Stimulated activated CD8-positive, alpha-beta memory T cell treated with anti-CD3 and anti-CD28 coated beads, Interleukin-12 subunit alpha, Interleukin-12 subunit beta, amount 100 ng/mL, for 4 hours (primary cell): ENCODE measurements around the gene TOMM7.
"Not testable (repeated sequence)": the region's sequence is repeated elsewhere in the genome, so short reads cannot be mapped to it uniquely, and the experiment has no call there.

ENCODE experiments used
- DNase-seq: peaks from one replicate; pipeline ENCODE4 v3.0.0-alpha.2; 2020; ENCODE audit warnings: low read depth

Gene TOMM7

GRCh38 chr7:22821702-22822485 is 755 bp downstream of the TOMM7 start:
- no peak for DNase-seq

GRCh38 chr7:22819476-22819875 is 3.2 kb downstream of the TOMM7 start:
- DNase-seq: no peak

DNA sequence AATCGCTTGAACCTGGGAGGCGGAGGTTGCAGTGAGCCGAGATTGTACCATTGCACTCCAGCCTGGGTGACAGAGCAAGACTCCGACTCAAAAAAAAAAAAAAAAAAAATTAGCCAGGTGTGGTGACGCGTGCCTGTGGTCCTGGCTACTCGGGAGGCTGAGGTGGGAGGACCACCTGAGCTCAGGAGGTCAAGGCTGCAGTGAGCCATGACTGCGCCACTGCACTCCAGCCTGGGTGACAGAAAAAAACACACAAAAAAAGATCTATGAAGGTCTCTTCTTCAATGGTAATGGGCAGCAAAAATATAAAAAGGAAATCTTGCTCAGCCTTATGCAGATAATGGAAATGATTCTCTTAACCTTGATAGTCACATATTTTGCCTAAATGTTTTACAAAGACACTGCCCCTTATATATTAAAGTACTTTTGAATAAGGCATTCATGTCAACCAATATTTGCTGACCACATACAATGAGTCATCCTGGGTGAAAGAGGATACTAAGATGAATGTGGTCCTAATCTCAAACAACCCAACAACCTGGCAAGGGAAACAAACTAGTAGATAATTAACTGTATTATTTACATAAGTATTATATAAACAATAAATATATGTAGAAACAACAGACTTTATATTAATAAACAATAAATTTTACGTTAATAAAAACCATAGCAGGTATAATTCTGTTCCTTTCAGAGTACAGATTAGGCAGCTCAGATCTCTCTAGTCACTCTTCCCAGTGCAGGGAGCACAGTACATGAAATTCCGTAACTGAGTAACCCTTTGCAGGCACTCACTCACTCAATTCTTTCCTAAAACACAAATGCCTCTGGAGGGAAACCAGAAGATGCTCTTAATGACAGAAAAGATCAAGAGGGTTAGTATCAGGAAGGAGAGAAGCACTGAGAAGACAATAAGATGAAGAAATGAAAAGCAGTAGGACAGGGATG is 8.1 kb downstream of the TOMM7 start:
- no peak for DNase-seq

- DNase-seq: no peak
Measured at GRCh38 chr7:22812353-22812752, 10.3 kb downstream of the TOMM7 start.

GRCh38 chr7:22811746-22812280 is 10.8 kb downstream of the TOMM7 start:
- no peak for DNase-seq

GRCh38 chr7:22810843-22811242 is 11.8 kb downstream of the TOMM7 start:
- DNase-seq: no peak

DNA sequence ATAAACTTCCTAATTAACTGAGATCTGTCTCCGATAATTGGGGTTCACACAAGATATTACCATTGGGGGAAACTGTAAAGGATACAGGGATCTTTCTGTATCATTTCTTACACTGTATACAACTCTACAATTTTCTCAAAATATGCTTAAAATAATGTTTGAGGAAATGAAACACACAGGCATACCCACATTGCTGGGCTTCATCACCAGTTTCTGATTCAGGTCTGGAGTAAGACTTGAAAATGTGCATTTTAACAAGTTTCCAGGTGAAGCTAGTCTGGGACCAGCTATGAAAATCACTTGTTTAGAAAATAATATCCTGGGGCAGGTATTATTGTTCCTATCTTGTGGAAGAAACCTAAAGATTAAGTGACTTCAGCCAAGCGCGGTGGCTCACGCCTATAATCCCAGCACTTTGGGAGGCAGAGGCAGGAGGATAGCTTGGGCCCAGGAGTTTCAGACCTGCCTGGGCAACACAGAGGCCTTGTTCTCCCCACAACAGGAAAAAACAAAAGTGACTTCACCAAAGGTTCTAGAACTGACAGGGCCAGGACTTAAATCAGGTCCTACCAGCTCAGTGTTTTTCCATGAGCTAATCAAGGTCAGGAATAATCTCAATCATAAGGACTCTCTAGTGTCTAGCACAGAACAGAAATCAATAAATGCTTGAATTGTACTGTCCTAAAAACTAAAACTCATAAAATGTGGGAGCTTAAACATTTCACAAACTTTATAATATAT is 12.6 kb downstream of the TOMM7 start:
- no peak for DNase-seq

GRCh38 chr7:22808140-22808539 is 14.5 kb downstream of the TOMM7 start:
- no peak for DNase-seq

DNA sequence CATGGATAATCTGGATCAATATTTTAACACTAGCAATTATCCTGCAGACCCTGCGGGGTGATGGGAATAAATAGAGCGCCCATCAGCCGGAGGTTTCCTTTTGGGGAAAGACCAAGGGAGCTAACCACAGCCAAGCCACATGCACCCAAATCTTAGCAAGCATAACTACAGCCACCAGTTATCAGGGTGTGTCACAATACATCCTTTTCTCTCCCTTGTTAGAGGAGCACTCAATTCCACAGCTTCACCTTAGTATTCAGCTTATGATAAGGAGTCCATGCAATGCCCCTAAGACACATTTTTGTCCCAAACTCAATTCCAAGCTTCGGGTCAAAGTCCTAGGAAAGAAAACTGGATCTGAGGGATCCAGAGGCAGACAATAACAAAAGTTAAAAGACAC is 15.9 kb downstream of the TOMM7 start:
- no peak for DNase-seq

GRCh38 chr7:22805227-22805626 is 17.4 kb downstream of the TOMM7 start:
- no peak for DNase-seq

- not testable (repeated sequence) for DNase-seq
Measured at GRCh38 chr7:22802831-22803230, 19.8 kb downstream of the TOMM7 start.

DNA sequence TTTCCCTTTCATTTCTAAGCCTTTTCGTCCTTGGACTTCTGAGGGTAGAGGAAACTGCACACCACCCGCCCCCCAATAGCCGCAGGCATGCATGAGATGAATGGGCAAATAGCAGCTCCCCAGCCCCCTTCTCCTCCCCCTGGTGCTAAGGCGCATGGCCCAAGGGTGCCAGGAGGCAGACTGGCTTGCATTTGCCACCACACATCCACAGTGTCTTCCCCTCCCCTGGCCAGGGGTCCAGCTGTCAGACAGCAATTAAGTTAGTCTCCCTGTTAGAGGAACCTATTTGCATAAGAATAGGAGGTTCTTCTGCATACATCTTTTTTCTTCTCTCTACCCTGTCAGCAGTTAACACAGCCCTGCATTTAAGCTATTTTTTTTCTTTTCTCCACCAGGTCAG is 20.2 kb downstream of the TOMM7 start:
- no peak for DNase-seq

- DNase-seq: no peak
Measured at GRCh38 chr7:22801912-22802311, 20.7 kb downstream of the TOMM7 start.

DNA sequence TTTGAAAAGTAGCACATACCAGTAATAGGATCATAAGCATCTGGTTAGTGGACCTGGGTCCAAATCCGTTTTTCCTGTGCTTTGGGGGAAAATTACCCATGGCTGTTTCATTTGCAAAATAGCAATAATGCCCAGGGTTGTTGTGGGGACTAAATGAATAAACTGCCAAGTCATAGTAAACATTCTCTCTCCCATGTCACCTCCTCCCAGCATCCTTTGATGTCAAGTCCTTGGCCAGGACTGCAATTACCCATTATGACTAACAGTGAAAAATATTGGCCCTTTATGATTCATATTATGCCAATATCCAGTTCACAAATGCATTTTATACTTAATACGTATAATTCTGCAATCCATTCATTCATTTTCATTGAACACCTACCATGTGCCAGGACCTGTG is 23.0 kb downstream of the TOMM7 start:
- no peak for DNase-seq

DNA sequence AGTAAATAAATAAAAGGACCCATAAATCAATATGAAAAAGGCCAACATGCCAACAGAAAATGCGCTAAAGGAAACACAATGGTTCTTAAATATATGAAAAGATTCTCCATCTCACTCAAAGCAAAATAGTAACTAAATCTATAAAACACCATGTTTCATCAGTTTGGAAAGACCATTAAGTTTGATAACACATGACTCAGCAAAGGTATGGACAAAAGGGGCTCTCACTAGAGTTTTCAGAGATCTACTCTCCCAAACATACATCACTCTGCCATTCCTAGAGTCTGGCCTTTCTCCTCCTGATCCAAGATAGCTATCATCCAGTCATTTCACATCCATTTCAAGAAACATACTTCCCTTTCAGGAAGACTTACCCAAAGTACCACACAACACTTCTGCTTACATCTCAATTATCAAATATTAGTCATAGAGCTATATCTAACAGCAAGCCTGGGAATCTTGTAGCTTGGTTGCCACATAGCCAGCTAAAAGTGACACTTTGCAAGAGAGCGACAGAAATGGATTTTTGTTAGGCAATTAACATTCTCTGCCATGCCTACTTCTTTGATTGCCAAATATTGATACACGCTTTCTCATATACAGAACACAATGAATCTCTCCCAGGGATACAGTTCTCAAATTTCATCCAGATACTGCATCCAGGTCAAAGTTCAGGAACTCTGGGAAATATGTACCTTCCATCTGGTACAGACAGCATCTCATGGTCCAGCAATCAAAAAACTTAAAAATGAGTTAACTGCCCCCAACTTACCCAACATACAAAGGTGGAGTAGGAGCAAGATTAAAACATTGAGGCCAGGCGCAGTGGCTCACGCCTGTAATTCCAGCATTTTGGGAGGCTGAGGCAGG is 28.8 kb downstream of the TOMM7 start:
- no peak for DNase-seq

DNA sequence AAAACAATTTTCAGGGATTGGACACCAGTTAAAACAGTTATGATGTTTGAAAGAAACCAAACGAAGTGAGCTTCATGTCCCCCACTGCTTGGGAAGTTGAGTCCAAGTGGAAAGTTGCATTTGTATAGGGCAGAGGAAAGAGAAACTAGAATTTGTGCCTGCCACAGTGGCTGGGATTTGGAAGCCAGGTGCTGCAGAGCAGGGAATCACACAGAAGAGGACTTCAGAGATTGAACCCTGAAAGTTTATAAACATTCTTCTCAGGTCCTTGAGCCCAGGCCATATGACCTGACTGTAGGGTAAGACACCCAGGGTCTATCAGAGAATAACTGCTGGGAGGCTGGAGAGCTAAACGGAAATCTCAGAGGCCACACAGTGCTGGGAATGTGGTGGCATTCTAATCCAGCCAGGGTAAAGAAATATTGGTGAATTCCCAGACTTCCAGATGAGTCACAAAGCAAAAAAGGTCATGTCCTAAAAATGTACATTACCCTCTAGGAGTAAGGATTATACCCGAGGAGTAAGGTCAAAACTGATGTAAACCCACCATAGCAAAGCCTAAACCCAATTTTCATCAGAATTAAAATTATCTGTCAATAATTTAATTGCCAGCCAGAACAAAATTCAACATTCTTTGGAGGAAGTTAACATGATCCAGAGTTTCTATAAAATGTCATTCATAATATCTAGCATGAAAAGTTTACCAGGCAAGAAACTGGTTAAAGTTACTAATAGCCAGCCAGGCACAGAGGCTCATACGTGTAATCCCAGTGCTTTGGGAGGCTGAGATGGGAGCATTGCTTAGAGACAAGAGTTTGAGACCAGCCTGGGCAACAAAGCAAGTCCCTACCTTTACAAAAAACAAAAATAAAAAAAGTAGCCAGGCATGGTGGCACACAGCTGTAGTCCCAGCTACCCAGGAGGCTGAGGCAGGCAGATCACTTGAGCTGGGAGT is 31.2 kb downstream of the TOMM7 start:
- DNase-seq: no peak

GRCh38 chr7:22790640-22791039 is 32.0 kb downstream of the TOMM7 start:
- DNase-seq: not testable (repeated sequence)

GRCh38 chr7:22787951-22788350 is 34.7 kb downstream of the TOMM7 start:
- DNase-seq: no peak

DNA sequence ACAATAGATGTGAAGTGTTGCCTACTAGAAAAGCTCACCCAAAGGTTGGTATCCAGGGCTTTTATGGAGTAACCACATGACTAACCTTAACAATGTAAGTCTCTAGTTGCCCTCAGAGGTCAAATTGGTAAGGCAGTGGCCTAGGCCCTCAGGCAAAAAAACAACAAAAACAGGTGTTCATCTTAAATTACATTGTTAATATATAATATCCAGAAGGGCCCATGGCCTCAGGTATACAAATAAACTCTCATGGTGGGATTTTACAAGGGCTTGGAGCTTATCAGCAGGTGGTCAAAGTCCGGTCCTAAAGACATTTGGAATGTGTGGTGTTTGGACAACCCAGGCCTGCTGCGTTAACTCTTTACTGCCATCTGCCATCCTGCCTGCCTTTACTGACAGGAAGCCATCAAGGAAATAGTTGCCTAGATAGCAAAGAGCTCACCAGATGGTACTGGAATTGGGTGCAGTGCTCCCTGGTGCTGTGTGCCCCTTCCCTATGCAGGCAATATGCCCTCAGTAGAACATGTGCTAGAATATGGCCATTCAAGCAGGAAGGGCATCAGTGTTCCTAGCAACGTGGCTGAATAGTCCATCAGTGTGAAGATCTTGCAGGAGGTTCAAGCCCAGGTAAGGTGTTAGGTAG is 36.2 kb downstream of the TOMM7 start:
- DNase-seq: no peak
